Activated CD4-positive, alpha-beta T cell treated with anti-CD3 and anti-CD28 coated beads, Interleukin-2, amount 50 U/mL, for 1 hour (primary cell): ENCODE measurements around the gene FAM107B.
"Not testable (repeated sequence)": the region's sequence is repeated elsewhere in the genome, so short reads cannot be mapped to it uniquely, and the experiment has no call there.

Experiments used
- DNase-seq: peaks from one replicate; pipeline ENCODE4 v3.0.0-alpha.2; 2020

Gene FAM107B

GRCh38 chr10:14594878-14595525, 179.7 kb downstream of the FAM107B start:
- no peak for DNase-seq

GRCh38 chr10:14593806-14594205, 180.9 kb downstream of the FAM107B start:
- no peak for DNase-seq

GRCh38 chr10:14592566-14592965, 182.1 kb downstream of the FAM107B start:
- no peak for DNase-seq

GRCh38 chr10:14592026-14592425, 182.7 kb downstream of the FAM107B start:
- no peak for DNase-seq

GRCh38 chr10:14588938-14589294, 185.8 kb downstream of the FAM107B start:
- not testable (repeated sequence) for DNase-seq

GRCh38 chr10:14588084-14588937, 186.4 kb downstream of the FAM107B start:
- DNase-seq, result no peak

- no peak for DNase-seq
Observed at GRCh38 chr10:14587540-14588083, 187.1 kb downstream of the FAM107B start.

GRCh38 chr10:14586901-14587300, 187.8 kb downstream of the FAM107B start:
- DNase-seq, result peak; percentile 78

- no peak for DNase-seq
Observed at GRCh38 chr10:14585287-14586193, 189.2 kb downstream of the FAM107B start.

- no peak for DNase-seq
Observed at GRCh38 chr10:14584661-14585060, 190.0 kb downstream of the FAM107B start.

- no peak for DNase-seq
Observed at GRCh38 chr10:14583967-14584366, 190.7 kb downstream of the FAM107B start.

GRCh38 chr10:14583252-14583651, 191.4 kb downstream of the FAM107B start:
- DNase-seq, result peak; percentile 76

GRCh38 chr10:14581553-14582321, 193.0 kb downstream of the FAM107B start:
- DNase-seq, result no peak

GRCh38 chr10:14580671-14581332, 193.9 kb downstream of the FAM107B start:
- no peak for DNase-seq

- no peak for DNase-seq
Observed at GRCh38 chr10:14579405-14579804, 195.3 kb downstream of the FAM107B start.

- DNase-seq, result no peak
Observed at GRCh38 chr10:14578060-14578952, 196.4 kb downstream of the FAM107B start.

- no peak for DNase-seq
Observed at GRCh38 chr10:14574885-14575284, 199.8 kb downstream of the FAM107B start.

GRCh38 chr10:14574291-14574690, 200.4 kb downstream of the FAM107B start:
- no peak for DNase-seq

- DNase-seq, result no peak
Observed at GRCh38 chr10:14573666-14574261, 200.9 kb downstream of the FAM107B start.

- no peak for DNase-seq
Observed at GRCh38 chr10:14572811-14573210, 201.9 kb downstream of the FAM107B start.
